Mucosa of descending colon (tissue), 3 donors: ENCODE measurements around the gene BTLA. TPM values are rescaled to one million over a fixed set of nuclear protein-coding genes. Genes with fewer than 3 reads are reported as not detected.
"Not testable (repeated sequence)": the region's sequence is repeated elsewhere in the genome, so short reads cannot be mapped to it uniquely, and the experiment has no call there.

ENCODE experiments used
- ATAC-seq: fragments of 200-7000 bp; cut with Tn5 transposase; one replicate; pipeline ENCODE4 v1.9.1; 2020; ENCODE audit warnings: mild to moderate bottlenecking, moderate library complexity
- DNase-seq, 3 donors: peaks; one replicate each; pipeline ENCODE4 v3.0.0-alpha.2; 2020
- H3K36me3 ChIP-seq: fragments of 200-600 bp; one replicate; pipeline ENCODE4 v1.8.0; 2021; ENCODE audit warnings: low read depth, mild to moderate bottlenecking
- H3K4me1 ChIP-seq: fragments of 200-600 bp; one replicate; pipeline ENCODE4 v1.8.0; 2021; ENCODE audit warnings: low read depth, mild to moderate bottlenecking
- H3K4me3 ChIP-seq: fragments of 200-600 bp; one replicate; pipeline ENCODE4 v1.8.0; 2021; ENCODE audit warnings: mild to moderate bottlenecking
- H3K9me3 ChIP-seq: fragments of 200-600 bp; one replicate; pipeline ENCODE4 v1.8.0; 2021; ENCODE audit warnings: mild to moderate bottlenecking
- CTCF ChIP-seq: fragments of 200-600 bp; IDR thresholded peaks from one replicate; pipeline ENCODE4 v1.8.0; 2022; ENCODE audit warnings: antibody characterized with exemption, mild to moderate bottlenecking
- intact Hi-C, 2 donors: fragments of 100-400 bp; cut with DNase I in 1 of 2; cut with micrococcal nuclease in 1 of 2; formaldehyde crosslinking; loops; one replicate each; pipeline versions ENCODE4 v1.11.0 to v1.11.1; 2022; cut with DNase I, micrococcal nuclease
- total RNA-seq, 3 donors: library from RNA; stranded (reverse); fragmentation: NEBNext Ultra II Directional in 2 of 3; extraction: Animal tissue kit (Norgen Biotek cat#: 25700) in 2 of 3; gene quantifications; one replicate each; pipeline versions ENCODE4 v1.2.1 to v1.2.4, GENCODE V29; 2021 to 2023
- donor health status: DM: no; HTN: no; CAD: no; lungs with moderate emphysema.
- donor health status: DM: no; HTN: no; CAD: no.
- donor health status: DM: no; HTN: yes; CAD: no.

The BTLA gene
- total RNA-seq, 3 donors from 2014 or later: 0.51 to 1.4 (median 1.4) TPM

DNA sequence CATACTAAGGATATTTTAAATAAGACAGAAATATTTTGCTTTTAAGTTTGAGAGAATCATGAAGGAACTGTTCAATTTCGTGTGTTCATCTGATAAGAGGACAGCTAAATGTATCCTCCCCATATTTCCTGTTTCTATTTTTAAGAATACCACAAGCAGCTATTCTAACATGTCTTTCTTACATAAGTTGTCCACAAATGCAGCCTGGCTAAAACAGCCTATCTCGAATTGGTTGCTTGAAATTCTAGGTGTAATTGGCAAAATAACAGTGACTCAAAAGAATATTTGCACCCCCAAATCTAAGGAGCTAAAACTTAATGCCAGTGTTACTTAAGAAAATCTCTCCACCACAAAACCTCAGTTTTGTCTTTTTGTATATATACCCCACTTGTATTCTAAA is 35.0 kb downstream of the BTLA start:
- Histone ChIP-seq H3K4me1 (no peaks in the 10 kb centered on the region), H3K9me3 (no peaks in the 10 kb centered on the region), H3K36me3 (no peaks in the 10 kb centered on the region), H3K4me3 (no peak overlapping the region)
- peak; percentile 62 for ATAC-seq
- no peak for DNase-seq
- intact Hi-C loops: no loop called here
- no peak for TF ChIP-seq CTCF

- intact Hi-C loops: no loop called here
Measured at GRCh38 chr3:112463250-112463649, 36.0 kb downstream of the BTLA start.

DNA sequence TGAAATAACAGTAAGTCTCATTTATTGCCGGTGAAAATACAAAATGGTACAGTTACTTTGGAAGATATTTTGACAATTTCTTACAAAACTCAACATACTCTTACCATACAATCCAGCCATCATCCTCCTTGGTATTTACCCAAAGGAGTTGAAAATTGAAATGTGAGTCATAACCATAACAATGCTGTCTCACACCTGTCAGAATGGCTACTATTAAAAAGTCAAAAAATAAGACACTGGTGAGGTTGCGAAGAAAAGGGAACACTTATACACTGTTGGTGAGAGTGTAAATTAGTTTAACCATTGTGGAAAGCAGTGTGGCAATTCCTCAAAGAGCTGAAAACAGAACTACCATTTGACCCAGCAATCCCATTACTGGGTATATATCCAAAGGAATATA is 37.5 kb downstream of the BTLA start:
- DNase-seq, intact Hi-C loops, H3K36me3 ChIP-seq: not testable (repeated sequence)

More at GRCh38 chr3:112463250-112463649, 36.0 kb downstream of the BTLA start:
- Histone ChIP-seq H3K36me3 (no peaks in the 10 kb centered on the region), H3K4me1 (no peaks in the 10 kb centered on the region), H3K9me3 (no peaks in the 10 kb centered on the region), H3K4me3 (no peak overlapping the region)
- no peak for TF ChIP-seq CTCF
- DNase-seq (no peak), ATAC-seq (peak; percentile 36)

GRCh38 chr3:112460519-112461195 is 38.6 kb downstream of the BTLA start:
- TF ChIP-seq CTCF: no peak
- intact Hi-C loops: no loop called here
- ATAC-seq: no peak

More for the DNA sequence above, 37.5 kb downstream of the BTLA start:
- not testable (repeated sequence) for H3K9me3 ChIP-seq, H3K4me1 ChIP-seq, H3K4me3 ChIP-seq, ATAC-seq

GRCh38 chr3:112459750-112460149 is 39.5 kb downstream of the BTLA start:
- Histone ChIP-seq H3K4me1 (no peaks in the 10 kb centered on the region), H3K36me3 (no peaks in the 10 kb centered on the region), H3K4me3 (no peak overlapping the region), H3K9me3 (no peaks in the 10 kb centered on the region)
- no peak for DNase-seq
- TF ChIP-seq CTCF: no peak
- no peak for ATAC-seq
- intact Hi-C loops: no loop called here

More at GRCh38 chr3:112460519-112461195, 38.6 kb downstream of the BTLA start:
- no peaks in the 10 kb centered on the region for H3K9me3 ChIP-seq
- no peak for DNase-seq
- H3K36me3 ChIP-seq: no peaks in the 10 kb centered on the region
- no peak overlapping the region for H3K4me3 ChIP-seq
- no peaks in the 10 kb centered on the region for H3K4me1 ChIP-seq

- H3K4me3 ChIP-seq: no peak overlapping the region
- no peak for TF ChIP-seq CTCF
- ATAC-seq: no peak
- H3K36me3 ChIP-seq: no peaks in the 10 kb centered on the region
- intact Hi-C loops: no loop called here
- H3K9me3 ChIP-seq: no peaks in the 10 kb centered on the region
- DNase-seq: no peak
- no peaks in the 10 kb centered on the region for H3K4me1 ChIP-seq
Measured at GRCh38 chr3:112456147-112456546, 43.1 kb downstream of the BTLA start.
